HepG2 (cell line): Measurements from ENCODE around the gene CELF5. TPM values are rescaled to one million over a fixed set of nuclear protein-coding genes. Genes with fewer than 3 reads are reported as not detected.

Source experiments
- ATAC-seq: fragments of 200-7000 bp; cut with Tn5 transposase; 3 replicates; pipeline ENCODE4 v1.9.1; 2020; ENCODE audit warnings: mild to moderate bottlenecking, moderate library complexity
- BruUV-seq: library from RNA; stranded (reverse); fragments of 400-500 nt; replicated peaks from 2 replicates; lab custom pipeline; 2021; lab: Mats Ljungman, UMichigan
- CTCF ChIA-PET: fragments of 300-600 bp; formaldehyde crosslinking; extraction: SDS; loops from one replicate; lab custom pipeline; 2021; ENCODE audit warnings: low total read pairs, inconsistent platforms, low intra/inter-chr PET ratio; lab: Yijun Ruan, JAX
- POLR2A ChIA-PET: fragments of 350-600 bp; sonication (Branson Sonifier 250); formaldehyde crosslinking; loops from one replicate; lab custom pipeline; 2020; ENCODE audit warnings: antibody characterized with exemption, inconsistent platforms; lab: Yijun Ruan, JAX
- DNase-seq: peaks from one replicate; pipeline ENCODE4 v3.0.0-alpha.2; 2015; ENCODE audit warnings: low spot score
- FAIRE-seq: peaks from 3 replicates; lab custom pipeline; 2011; peaks lifted over from hg19 to GRCh38; lab: Jason Lieb, UNC
- H2AFZ ChIP-seq: one replicate; pipeline ENCODE4 v1.6.1; 2011; ENCODE audit warnings: low read length, inconsistent platforms
- H3K27ac ChIP-seq: fragments of 300-600 bp; 3 replicates; pipeline ENCODE4 v1.8.0; 2011; ENCODE audit warnings: mixed run types, mild to moderate bottlenecking, mixed read lengths, low read length, inconsistent platforms; ENCODE audit not compliant: insufficient read depth; ENCODE audit errors: extremely low read length
- H3K27me3 ChIP-seq, 2 experiments: fragments of 200-600 bp in 1 of 2; 2 replicates in 1 of 2; 3 replicates in 1 of 2; pipeline versions ENCODE4 v1.6.0 to v1.8.0; 2011; ENCODE audit warnings: low read length in 2 of 2, mild to moderate bottlenecking in 2 of 2, moderate library complexity in 2 of 2, inconsistent platforms in 1 of 2; ENCODE audit not compliant: insufficient read depth in 2 of 2, control insufficient read depth in 1 of 2
- H3K36me3 ChIP-seq, 2 experiments: fragments of 200-600 bp in 1 of 2; replicated peaks in 1 of 2; 2 replicates in 1 of 2; 3 replicates in 1 of 2; pipeline versions ENCODE4 v1.5.1 to v1.8.0; 2011; ENCODE audit warnings: low read length in 2 of 2, inconsistent platforms in 1 of 2; ENCODE audit not compliant: insufficient read depth in 2 of 2, control insufficient read depth in 1 of 2
- H3K4me1 ChIP-seq: 2 replicates; pipeline ENCODE4 v1.5.1; 2012; ENCODE audit warnings: low read length, inconsistent platforms; ENCODE audit not compliant: insufficient read depth
- H3K4me2 ChIP-seq: 2 replicates; pipeline ENCODE4 v1.6.0; 2011; ENCODE audit warnings: low read depth, low read length, inconsistent platforms
- H3K4me3 ChIP-seq, 3 experiments: fragments of 200-600 bp in 1 of 3; sonication (generic), shearing (Covaris generic) in 1 of 3; replicated peaks in 1 of 3; 2 replicates each; pipeline ENCODE4 v1.5.1; 2011 to 2016; ENCODE audit warnings: low read length in 3 of 3, inconsistent platforms in 2 of 3, low read depth in 2 of 3, mild to moderate bottlenecking in 2 of 3, control low read depth in 1 of 3, mixed read lengths in 1 of 3; ENCODE audit not compliant: insufficient read depth in 1 of 3
- H3K79me2 ChIP-seq: one replicate; pipeline ENCODE4 v1.6.1; 2011; ENCODE audit warnings: low read length, inconsistent platforms; ENCODE audit not compliant: insufficient read depth
- H3K9ac ChIP-seq: 2 replicates; pipeline ENCODE4 v1.6.0; 2011; ENCODE audit warnings: mild to moderate bottlenecking, low read depth, low read length, inconsistent platforms; ENCODE audit not compliant: insufficient read depth
- H3K9me3 ChIP-seq: 2 replicates; pipeline ENCODE4 v1.5.1; 2012; ENCODE audit warnings: mild to moderate bottlenecking, low read length
- H4K20me1 ChIP-seq: 2 replicates; pipeline ENCODE4 v1.6.0; 2011; ENCODE audit warnings: inconsistent platforms, mild to moderate bottlenecking, low read length, moderate library complexity; ENCODE audit not compliant: insufficient read depth
- BRD4 ChIP-seq: sonication (generic); formaldehyde crosslinking; IDR thresholded peaks from 2 replicates; pipeline ENCODE4 v1.4.0; 2020; ENCODE audit warnings: missing genetic modification reagents
- FOXP4 ChIP-seq: sonication (generic); formaldehyde crosslinking; IDR thresholded peaks from 2 replicates; pipeline ENCODE4 v1.4.0; 2020; ENCODE audit warnings: missing genetic modification reagents
- GTF2F1 ChIP-seq: fragments of 150-350 bp; IDR thresholded peaks from 2 replicates; pipeline ENCODE4 v1.6.1; 2014; ENCODE audit warnings: low read length
- HMGXB4 ChIP-seq, 2 experiments: sonication (generic) in 1 of 2; formaldehyde crosslinking in 1 of 2; IDR thresholded peaks; 2 replicates each; pipeline versions ENCODE4 v1.4.0 to v1.6.1; 2018 to 2020; ENCODE audit warnings: missing genetic modification reagents in 2 of 2, borderline replicate concordance in 1 of 2, low read depth in 1 of 2, mild to moderate bottlenecking in 1 of 2, missing biosample characterization in 1 of 2
- SCMH1 ChIP-seq: sonication (generic); formaldehyde crosslinking; IDR thresholded peaks from 2 replicates; pipeline ENCODE4 v1.9.0; 2021; ENCODE audit warnings: missing genetic modification reagents, mild to moderate bottlenecking, borderline replicate concordance
- ZFAT ChIP-seq: sonication (generic); formaldehyde crosslinking; conservative IDR thresholded peaks from 2 replicates; pipeline ENCODE4 v1.8.1; 2023; ENCODE audit warnings: missing genetic modification reagents, inconsistent platforms
- ZNF251 ChIP-seq: sonication (generic); formaldehyde crosslinking; IDR thresholded peaks from 2 replicates; pipeline ENCODE4 v1.9.0; 2021; ENCODE audit warnings: mild to moderate bottlenecking, missing genetic modification reagents
- ZNF646 ChIP-seq: sonication (generic); formaldehyde crosslinking; IDR thresholded peaks from 2 replicates; pipeline ENCODE4 v1.9.0; 2021; ENCODE audit warnings: mild to moderate bottlenecking, missing genetic modification reagents
- ZNF674 ChIP-seq: sonication (generic); formaldehyde crosslinking; IDR thresholded peaks from 2 replicates; pipeline ENCODE4 v1.5.0; 2020; ENCODE audit warnings: low read depth, mild to moderate bottlenecking, missing genetic modification reagents
- WGBS: methylation state at CpG from one replicate; pipeline ENCODE4 v1.1.6; 2017; ENCODE audit warnings: low lambda C conversion rate; 5-methylcytosine and 5-hydroxymethylcytosine counted together
- in situ Hi-C: cut with HindIII; loops from 2 replicates; pipeline ENCODE4 v1.10.0; 2017; ENCODE audit warnings: low pct_unique_long_range_greater_than_20kb; ENCODE audit not compliant: extremely low pct_ligation_motif_present
- intact Hi-C: fragments of 100-400 bp; cut with micrococcal nuclease; formaldehyde crosslinking; loops from one replicate; pipeline ENCODE4 v1.10.0; 2022; ENCODE audit not compliant: unreplicated experiment
- polyA plus RNA-seq, 8 experiments: library from polyadenylated mRNA; depleted of rRNA in 3 of 8; stranded (reverse) in 7 of 8; unstranded in 1 of 8; fragments of >200 nt; fragmentation: Illumina TruSeq in 4 of 8; extraction: Trizol in 4 of 8; gene quantifications; 2 replicates each; pipeline versions ENCODE4 v1.2.1 to v1.2.3, GENCODE V29; 2011 to 2016; ENCODE audit warnings: low read depth in 4 of 8, missing spikeins in 1 of 8, mixed read lengths in 1 of 8; ENCODE audit not compliant: insufficient read depth in 1 of 8
- total RNA-seq, 5 experiments: library from RNA; depleted of rRNA; stranded (reverse); fragments of >200 nt; fragmentation: Illumina TruSeq; extraction: Trizol; gene quantifications; 2 replicates each; pipeline ENCODE4 v1.2.3, GENCODE V29; 2016; ENCODE audit warnings: low read depth in 1 of 5
- TF ChIP-seq, protein P1 (sequence below): sonication (generic); formaldehyde crosslinking; IDR thresholded peaks from 2 replicates; pipeline ENCODE4 v1.8.0; 2022; ENCODE audit warnings: missing genetic modification reagents, mild to moderate bottlenecking, borderline replicate concordance

Gene CELF5
- total and polyA plus RNA-seq, 2 of the 13 experiments (the other 11 are each of a cell fraction or from before 2014, with no cell fraction given): 0.31 to 0.84 TPM

DNA sequence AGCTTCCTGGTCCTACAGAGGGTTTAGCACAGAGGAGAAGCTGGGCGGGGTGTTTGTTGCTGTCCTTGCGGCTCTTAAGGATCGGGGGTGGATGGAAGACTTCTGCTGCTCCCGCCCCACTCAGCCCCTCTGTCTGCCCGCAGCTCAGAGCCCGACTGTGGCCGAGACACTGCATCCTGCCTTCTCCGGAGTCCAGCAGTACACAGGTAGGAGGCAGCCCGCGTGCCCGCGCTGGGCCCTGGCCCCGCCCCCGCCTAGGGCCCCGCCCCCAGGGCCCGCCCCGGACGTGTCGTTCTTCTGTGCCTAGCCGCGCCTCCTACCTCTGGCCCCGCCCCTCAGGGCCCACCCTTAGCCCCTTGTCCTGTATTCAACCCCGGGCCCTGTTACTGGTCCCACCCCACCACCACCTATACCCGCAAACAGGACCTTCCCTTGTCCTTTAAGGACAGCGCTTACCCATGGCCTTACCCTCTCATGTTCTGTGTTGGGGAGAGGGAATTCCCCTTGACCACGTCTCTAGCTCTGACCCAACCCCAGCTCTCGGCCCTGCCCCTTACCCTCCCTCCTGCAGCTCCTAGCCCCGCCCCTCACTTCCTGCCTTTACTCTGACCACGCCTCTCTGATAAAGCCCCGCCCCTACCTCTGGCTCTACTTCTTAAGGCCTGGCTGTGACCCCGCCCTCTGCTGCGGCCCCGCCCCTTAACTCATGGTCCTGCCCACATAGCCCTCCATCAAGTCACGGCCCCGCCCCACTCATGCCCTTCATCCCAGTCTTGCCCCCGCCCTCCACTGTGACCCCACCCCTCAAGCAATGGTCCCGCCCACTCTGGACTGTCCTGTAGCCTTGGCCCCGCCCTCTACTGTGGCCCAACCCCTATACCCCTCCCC is 60.5 kb downstream of the CELF5 start:
- Histone ChIP-seq H3K4me2 (peak overlapping the region; percentile 95), H3K27me3 (peaks cover 10 to 19% of the 10 kb centered on the region in 2 experiments; a peak in 3 of 5 replicates), H3K27ac (peak overlapping the region; percentile 80), H3K79me2 (no peaks in the 10 kb centered on the region), H3K36me3 (no peaks in the 10 kb centered on the region), H4K20me1 (no peaks in the 10 kb centered on the region), H3K4me3 (peak overlapping the region; percentile 50 to 75 (median 59)), H3K4me1 (peaks cover 24% of the 10 kb centered on the region), H3K9me3 (no peaks in the 10 kb centered on the region), H2AFZ (peak overlapping the region; percentile 92), H3K9ac (peak overlapping the region; percentile 69)
- intact Hi-C loops (no loop called here), in situ Hi-C loops (no loop called here)
- CTCF ChIA-PET: interaction anchor here (0.9 kb wide), 1 partner anchor 10 kb away, joined by 4 read pairs; no protein-coding TSS in a partner anchor
- peak; percentile 54 for FAIRE-seq
- POLR2A ChIA-PET: interaction anchor here (1.5 to 2.1 kb wide), 2 partner anchors 9 to 195 kb away, joined by 8 to 55 read pairs; partner anchors contain the start of gene SMIM24
- 7% methylated on average over 18 of the region's 38 CpGs for WGBS
- ATAC-seq: peak; percentile 87
- peak; percentile 87 for DNase-seq
- no TSS peak for BruUV-seq
- TF ChIP-seq ZFAT (CRISPR knock-in tag) (no peak), GTF2F1 (no peak), ZNF674 (no peak), HMGXB4 (CRISPR knock-in tag; IDR thresholded peaks at IDR 0.05; ENCODE audit: borderline replicate concordance in 1 of 2, low read depth in 1 of 2) (no peak), ZNF646 (no peak), SCMH1 (CRISPR knock-in tag) (no peak), BRD4 (CRISPR knock-in tag) (peak; percentile 39; the same call in 1 of the 2 replicates), ZNF251 (no peak), FOXP4 (CRISPR knock-in tag) (peak; percentile 29; the same call in 1 of the 2 replicates)
- TF ChIP-seq, protein P1, sequence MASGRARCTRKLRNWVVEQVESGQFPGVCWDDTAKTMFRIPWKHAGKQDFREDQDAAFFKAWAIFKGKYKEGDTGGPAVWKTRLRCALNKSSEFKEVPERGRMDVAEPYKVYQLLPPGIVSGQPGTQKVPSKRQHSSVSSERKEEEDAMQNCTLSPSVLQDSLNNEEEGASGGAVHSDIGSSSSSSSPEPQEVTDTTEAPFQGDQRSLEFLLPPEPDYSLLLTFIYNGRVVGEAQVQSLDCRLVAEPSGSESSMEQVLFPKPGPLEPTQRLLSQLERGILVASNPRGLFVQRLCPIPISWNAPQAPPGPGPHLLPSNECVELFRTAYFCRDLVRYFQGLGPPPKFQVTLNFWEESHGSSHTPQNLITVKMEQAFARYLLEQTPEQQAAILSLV (CRISPR knock-in tag): no peak
